Prostate gland (tissue), 2 donors: ENCODE results near the gene LMAN2. TPM values are rescaled to one million over a fixed set of nuclear protein-coding genes. Genes with fewer than 3 reads are reported as not detected.

Experiments
- DNase-seq: peaks from one replicate; pipeline ENCODE4 v3.0.0-alpha.2; 2019; ENCODE audit warnings: low spot score
- H3K27ac ChIP-seq, 2 donors: fragments of 200-600 bp; sonication (generic); 2 replicates each; pipeline ENCODE4 v1.5.1; 2017 to 2019
- H3K27me3 ChIP-seq: fragments of 200-600 bp; sonication (generic); replicated peaks from 2 replicates; pipeline ENCODE4 v1.5.1; 2019; ENCODE audit not compliant: insufficient read depth
- H3K36me3 ChIP-seq, 2 donors: fragments of 200-600 bp; sonication (generic); 1 replicate in 1 of 2; 2 replicates in 1 of 2; pipeline versions ENCODE4 v1.5.1 to v1.8.1; 2017 to 2019
- H3K4me1 ChIP-seq: fragments of 200-600 bp; sonication (generic); replicated peaks from 2 replicates; pipeline ENCODE4 v1.5.1; 2019
- H3K4me3 ChIP-seq, 2 donors: fragments of 200-600 bp; sonication (generic); 2 replicates each; pipeline ENCODE4 v1.5.1; 2017 to 2019
- H3K9me3 ChIP-seq: fragments of 200-600 bp; sonication (generic); 2 replicates; pipeline ENCODE4 v1.5.1; 2017
- CTCF ChIP-seq, 4 experiments: fragments of 200-600 bp in 2 of 4; fragments of 450-650 bp in 2 of 4; sonication (generic) in 2 of 4; IDR thresholded peaks; 1 replicate in 3 of 4; 2 replicates in 1 of 4; pipeline ENCODE4 v1.5.1; 2016 to 2019; ENCODE audit warnings: antibody characterized with exemption in 4 of 4, mild to moderate bottlenecking in 2 of 4, moderate library complexity in 2 of 4
- POLR2A ChIP-seq: fragments of 450-650 bp; IDR thresholded peaks from one replicate; pipeline ENCODE4 v1.6.1; 2016; ENCODE audit warnings: antibody characterized with exemption, mild to moderate bottlenecking
- POLR2AphosphoS5 ChIP-seq: sonication (generic); formaldehyde crosslinking; IDR thresholded peaks from one replicate; pipeline ENCODE4 v1.6.1; 2017; ENCODE audit warnings: antibody characterized with exemption
- WGBS: methylation state at CpG from one replicate; pipeline ENCODE4 v1.1.5; 2018; 5-methylcytosine and 5-hydroxymethylcytosine counted together
- intact Hi-C: fragments of 100-400 bp; cut with DNase I; formaldehyde crosslinking; loops from one replicate; pipeline ENCODE4 v1.14.2; 2022
- total RNA-seq, 2 donors: library from RNA; depleted of rRNA; stranded (reverse); fragments of >200 nt; gene quantifications; one replicate each; pipeline ENCODE4 v1.1.0, GENCODE V29; 2016

The LMAN2 gene
- total RNA-seq, 2 donors from 2014 or later = 350 to 369 TPM

DNA sequence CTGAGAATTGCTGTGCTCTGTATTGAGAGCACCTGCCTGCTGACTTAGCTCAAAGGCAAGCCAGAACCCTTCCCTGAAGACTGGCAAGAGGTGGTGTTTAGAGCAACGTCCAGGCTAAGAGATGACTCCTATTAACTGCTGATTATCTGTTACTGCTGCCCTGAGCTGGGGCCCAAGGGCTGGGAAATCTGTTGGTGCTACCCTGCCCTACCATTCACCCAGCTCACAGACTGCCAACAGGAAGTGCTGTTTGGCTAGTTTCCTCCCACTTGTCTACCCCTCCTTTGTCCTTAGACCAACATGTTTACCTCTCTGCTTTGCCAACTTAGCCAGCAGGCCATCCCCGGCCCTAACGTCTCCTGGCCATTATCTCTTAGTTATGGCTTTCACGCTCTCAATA lies 54.9 kb downstream of the LMAN2 start:
- DNase-seq = no peak
- WGBS = 33% methylated on average over 4 of the region's 4 CpGs
- Histone ChIP-seq H3K9me3 (no peaks in the 10 kb centered on the region), H3K27me3 (no peaks in the 10 kb centered on the region), H3K4me1 (peaks cover 8% of the 10 kb centered on the region), H3K27ac (peak overlapping the region in 1 of 2 donors; percentile 28), H3K4me3 (no peak overlapping the region), H3K36me3 (peaks cover 15 to 18% of the 10 kb centered on the region in 2 donors)
- intact Hi-C loops = no loop called here
- TF ChIP-seq POLR2AphosphoS5 = peak; percentile 29
- no peak for TF ChIP-seq CTCF (IDR thresholded peaks at IDR 0.05)

DNA sequence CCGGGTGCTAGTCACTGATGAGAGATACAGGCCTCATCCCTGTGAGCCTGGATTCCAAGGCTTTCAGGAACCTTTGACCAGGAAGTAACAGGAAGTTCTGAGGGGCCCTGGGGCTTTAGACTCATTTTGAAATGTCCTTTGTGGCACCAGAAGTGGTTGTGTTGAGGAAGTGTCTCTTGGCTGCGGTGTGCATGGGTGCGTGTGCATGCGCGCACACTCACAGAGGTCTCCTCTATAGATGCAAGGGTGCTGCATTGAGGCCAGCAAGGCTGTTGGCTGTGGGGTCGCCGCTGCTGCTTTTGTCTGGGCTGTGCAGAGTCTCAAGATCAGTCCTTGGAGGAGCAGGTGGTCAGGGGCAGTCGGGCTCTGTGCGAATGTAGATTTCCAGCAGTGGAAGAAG lies 55.5 kb downstream of the LMAN2 start:
- no peaks in the 10 kb centered on the region for H3K9me3 ChIP-seq
- peaks cover 1% of the 10 kb centered on the region for H3K4me1 ChIP-seq
- TF ChIP-seq POLR2AphosphoS5 (no peak), CTCF (IDR thresholded peaks at IDR 0.05) (no peak)
- intact Hi-C loops = no loop called here
- H3K4me3 ChIP-seq = no peak overlapping the region
- 92% methylated on average over 9 of the region's 9 CpGs for WGBS
- H3K27ac ChIP-seq = peak overlapping the region in 1 of 2 donors; percentile 28
- H3K27me3 ChIP-seq = no peaks in the 10 kb centered on the region
- H3K36me3 ChIP-seq = peaks cover 15 to 18% of the 10 kb centered on the region in 2 donors
- no peak for DNase-seq

GRCh38 chr5:177294632-177295031 lies 56.8 kb downstream of the LMAN2 start:
- TF ChIP-seq POLR2A = no peak
- no peak for TF ChIP-seq POLR2AphosphoS5
- no peak for TF ChIP-seq CTCF (IDR thresholded peaks at IDR 0.05)
- Histone ChIP-seq H3K27ac (no peak overlapping the region), H3K36me3 (peaks cover 15 to 18% of the 10 kb centered on the region in 2 donors), H3K4me3 (no peak overlapping the region), H3K4me1 (no peaks in the 10 kb centered on the region), H3K9me3 (no peaks in the 10 kb centered on the region), H3K27me3 (no peaks in the 10 kb centered on the region)
- DNase-seq = no peak
- 92% methylated on average over 3 of the region's 3 CpGs for WGBS
- intact Hi-C loops = no loop called here

DNA sequence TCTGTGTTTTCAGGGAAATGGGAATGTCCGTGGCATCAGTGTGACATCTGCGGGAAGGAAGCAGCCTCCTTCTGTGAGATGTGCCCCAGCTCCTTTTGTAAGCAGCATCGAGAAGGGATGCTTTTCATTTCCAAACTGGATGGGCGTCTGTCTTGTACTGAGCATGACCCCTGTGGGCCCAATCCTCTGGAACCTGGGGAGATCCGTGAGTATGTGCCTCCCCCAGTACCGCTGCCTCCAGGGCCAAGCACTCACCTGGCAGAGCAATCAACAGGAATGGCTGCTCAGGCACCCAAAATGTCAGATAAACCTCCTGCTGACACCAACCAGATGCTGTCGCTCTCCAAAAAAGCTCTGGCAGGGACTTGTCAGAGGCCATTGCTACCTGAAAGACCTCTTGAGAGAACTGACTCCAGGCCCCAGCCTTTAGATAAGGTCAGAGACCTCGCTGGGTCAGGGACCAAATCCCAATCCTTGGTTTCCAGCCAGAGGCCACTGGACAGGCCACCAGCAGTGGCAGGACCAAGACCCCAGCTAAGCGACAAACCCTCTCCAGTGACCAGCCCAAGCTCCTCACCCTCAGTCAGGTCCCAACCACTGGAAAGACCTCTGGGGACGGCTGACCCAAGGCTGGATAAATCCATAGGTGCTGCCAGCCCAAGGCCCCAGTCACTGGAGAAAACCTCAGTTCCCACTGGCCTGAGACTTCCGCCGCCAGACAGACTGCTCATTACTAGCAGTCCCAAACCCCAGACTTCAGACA lies 57.5 kb downstream of the LMAN2 start:
- WGBS = 95% methylated on average over 12 of the region's 12 CpGs
- DNase-seq = no peak
- intact Hi-C loops = no loop called here

GRCh38 chr5:177291735-177292134 lies 59.7 kb downstream of the LMAN2 start:
- no peak overlapping the region for H3K4me3 ChIP-seq
- no peak for DNase-seq
- H3K27me3 ChIP-seq = no peaks in the 10 kb centered on the region
- H3K27ac ChIP-seq = no peak overlapping the region
- intact Hi-C loops = no loop called here
- 98% methylated on average over 7 of the region's 7 CpGs for WGBS
- H3K4me1 ChIP-seq = no peaks in the 10 kb centered on the region
- H3K36me3 ChIP-seq = peaks cover 15 to 18% of the 10 kb centered on the region in 2 donors
- TF ChIP-seq POLR2AphosphoS5 (no peak), POLR2A (no peak)
- no peaks in the 10 kb centered on the region for H3K9me3 ChIP-seq

More for the DNA sequence above, 57.5 kb downstream of the LMAN2 start:
- Histone ChIP-seq H3K36me3 (peaks cover 15 to 18% of the 10 kb centered on the region in 2 donors), H3K9me3 (no peaks in the 10 kb centered on the region), H3K4me3 (no peak overlapping the region), H3K27me3 (no peaks in the 10 kb centered on the region), H3K27ac (no peak overlapping the region), H3K4me1 (no peaks in the 10 kb centered on the region)
- no peak for TF ChIP-seq POLR2A
